DOHH2 (cell line): ENCODE measurements around the gene RHD.
"Not testable (repeated sequence)": the region's sequence is repeated elsewhere in the genome, so short reads cannot be mapped to it uniquely, and the experiment has no call there.

Source experiments
- CTCF ChIP-seq: fragments of 200-600 bp; sonication (generic); IDR thresholded peaks from one replicate; pipeline ENCODE4 v1.5.1; 2014; ENCODE audit warnings: antibody characterized with exemption, mild to moderate bottlenecking, low read depth, low read length; ENCODE audit not compliant: poor library complexity, severe bottlenecking
- EZH2phosphoT487 ChIP-seq: fragments of 200-600 bp; sonication (generic); IDR thresholded peaks from 2 replicates; pipeline ENCODE4 v1.6.1; 2017; ENCODE audit warnings: borderline replicate concordance, mild to moderate bottlenecking, antibody characterized with exemption, low read length, moderate library complexity, mixed read lengths

GRCh38 chr1:25293426-25293825 is 21.1 kb downstream of the RHD start:
- not testable (repeated sequence) for TF ChIP-seq CTCF, EZH2phosphoT487
